ENCODE measurements around the gene SLC44A4. TPM values are rescaled to one million over a fixed set of nuclear protein-coding genes. Genes with fewer than 3 reads are reported as not detected.
A peak's percentile ranks its signal among the peaks of the same experiment; 100 is the strongest.

Gene SLC44A4
- total and polyA plus RNA-seq, 9 of the 15 experiments (the other 6 are each of a cell fraction or from before 2014, with no cell fraction given), result 7.9 to 18.6 (median 11.2) TPM

DNA sequence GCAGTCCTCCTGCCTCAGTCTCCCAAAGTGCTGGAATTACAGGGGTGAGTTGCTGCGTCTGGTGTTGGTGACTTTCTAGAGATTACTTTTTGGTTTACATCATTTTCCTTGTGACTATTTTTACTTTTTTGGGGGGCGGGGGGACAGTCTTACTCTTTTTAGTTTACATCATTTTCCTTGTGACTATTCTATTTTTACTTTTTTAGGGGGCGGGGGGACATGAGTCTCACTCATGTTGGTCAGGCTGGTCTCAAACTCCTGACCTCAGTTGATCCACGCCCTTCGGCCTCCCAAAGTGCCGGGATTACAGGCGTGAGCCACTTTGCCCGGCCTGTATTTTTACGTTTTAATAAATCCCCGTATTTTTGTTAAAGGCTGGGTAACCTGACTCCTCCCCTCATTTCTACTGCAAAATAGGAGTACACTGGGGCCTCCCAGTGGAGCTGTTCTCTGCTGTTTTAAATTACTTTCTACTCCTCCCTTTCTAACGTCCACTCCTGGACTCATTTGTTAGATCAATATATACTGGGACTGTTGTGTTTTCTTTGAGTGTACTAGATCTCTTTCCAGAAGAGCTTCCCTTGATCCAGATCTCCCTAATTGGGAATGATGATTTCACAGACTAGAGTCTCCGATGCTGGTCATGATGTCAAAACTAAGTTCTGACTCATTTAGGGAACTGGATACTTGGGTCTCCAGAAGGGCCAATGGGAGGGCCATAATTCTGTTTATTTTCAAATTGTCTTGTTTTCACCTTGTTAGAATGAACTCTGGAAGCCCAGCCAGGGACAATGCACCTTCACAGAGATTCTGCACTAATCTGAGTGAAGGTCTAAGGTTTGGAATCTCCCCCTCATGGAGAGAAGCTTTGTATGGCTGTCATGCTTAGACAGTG, 42.1 kb downstream of the SLC44A4 start (continued):
- TF ChIP-seq KAT7 (CRISPR knock-in tag; IDR thresholded peaks at IDR 0.05; ENCODE audit: borderline replicate concordance) (no peak), KDM5B (IDR thresholded peaks at IDR 0.05; ENCODE audit: insufficient replicate concordance, low read depth, low read length) (peak; percentile 56), ARNT (IDR thresholded peaks at IDR 0.05) (peak in 1 of 2 experiments; percentile 82; a peak in 2 of 4 replicates), ELF2 (CRISPR knock-in tag; IDR thresholded peaks at IDR 0.05) (0 out of 2 replicates have a peak, but pooled peaks have one; percentile 42), POLR2H (tag; IDR thresholded peaks at IDR 0.05; ENCODE audit: low read depth) (no peak), SAP30 (IDR thresholded peaks at IDR 0.05; ENCODE audit: borderline replicate concordance, insufficient read depth, low read depth, low read length, poor library complexity, severe bottlenecking) (peak; percentile 54), ETV5 (CRISPR knock-in tag; IDR thresholded peaks at IDR 0.05; ENCODE audit: low read depth) (0 out of 2 replicates have a peak, but pooled peaks have one; percentile 6), FOXM1 (IDR thresholded peaks at IDR 0.05; ENCODE audit: low read depth) (no peak; the same call in 1 of the 2 replicates), FOXM1 (CRISPR knock-in tag; IDR thresholded peaks at IDR 0.05; ENCODE audit: low read depth) (peak; percentile 29; the same call in 1 of the 2 replicates), PTTG1 (tag; IDR thresholded peaks at IDR 0.05; ENCODE audit: low read depth) (no peak), RBM14 (IDR thresholded peaks at IDR 0.05; ENCODE audit: borderline replicate concordance, insufficient read depth, low read depth, low read length) (no peak), MCM3 (IDR thresholded peaks at IDR 0.05) (no peak), SMARCA4 (IDR thresholded peaks at IDR 0.05) (peak; percentile 14; the same call in 1 of the 2 replicates)
- TF ChIP-seq, protein P1, sequence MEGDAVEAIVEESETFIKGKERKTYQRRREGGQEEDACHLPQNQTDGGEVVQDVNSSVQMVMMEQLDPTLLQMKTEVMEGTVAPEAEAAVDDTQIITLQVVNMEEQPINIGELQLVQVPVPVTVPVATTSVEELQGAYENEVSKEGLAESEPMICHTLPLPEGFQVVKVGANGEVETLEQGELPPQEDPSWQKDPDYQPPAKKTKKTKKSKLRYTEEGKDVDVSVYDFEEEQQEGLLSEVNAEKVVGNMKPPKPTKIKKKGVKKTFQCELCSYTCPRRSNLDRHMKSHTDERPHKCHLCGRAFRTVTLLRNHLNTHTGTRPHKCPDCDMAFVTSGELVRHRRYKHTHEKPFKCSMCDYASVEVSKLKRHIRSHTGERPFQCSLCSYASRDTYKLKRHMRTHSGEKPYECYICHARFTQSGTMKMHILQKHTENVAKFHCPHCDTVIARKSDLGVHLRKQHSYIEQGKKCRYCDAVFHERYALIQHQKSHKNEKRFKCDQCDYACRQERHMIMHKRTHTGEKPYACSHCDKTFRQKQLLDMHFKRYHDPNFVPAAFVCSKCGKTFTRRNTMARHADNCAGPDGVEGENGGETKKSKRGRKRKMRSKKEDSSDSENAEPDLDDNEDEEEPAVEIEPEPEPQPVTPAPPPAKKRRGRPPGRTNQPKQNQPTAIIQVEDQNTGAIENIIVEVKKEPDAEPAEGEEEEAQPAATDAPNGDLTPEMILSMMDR (IDR thresholded peaks at IDR 0.05 in 2 of 3, conservative IDR thresholded peaks at IDR 0.05 in 1 of 3; ENCODE audit: insufficient read depth in 2 of 3, low read depth in 1 of 3, low read length in 3 of 3), result peak; percentile 0 to 40 (median 27); a peak in 3 of 6 replicates
- TF ChIP-seq, protein P2, sequence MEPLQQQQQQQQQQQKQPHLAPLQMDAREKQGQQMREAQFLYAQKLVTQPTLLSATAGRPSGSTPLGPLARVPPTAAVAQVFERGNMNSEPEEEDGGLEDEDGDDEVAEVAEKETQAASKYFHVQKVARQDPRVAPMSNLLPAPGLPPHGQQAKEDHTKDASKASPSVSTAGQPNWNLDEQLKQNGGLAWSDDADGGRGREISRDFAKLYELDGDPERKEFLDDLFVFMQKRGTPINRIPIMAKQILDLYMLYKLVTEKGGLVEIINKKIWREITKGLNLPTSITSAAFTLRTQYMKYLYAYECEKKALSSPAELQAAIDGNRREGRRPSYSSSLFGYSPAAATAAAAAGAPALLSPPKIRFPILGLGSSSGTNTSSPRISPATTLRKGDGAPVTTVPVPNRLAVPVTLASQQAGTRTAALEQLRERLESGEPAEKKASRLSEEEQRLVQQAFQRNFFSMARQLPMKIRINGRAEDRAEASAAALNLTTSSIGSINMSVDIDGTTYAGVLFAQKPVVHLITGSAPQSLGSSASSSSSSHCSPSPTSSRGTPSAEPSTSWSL (CRISPR knock-in tag; IDR thresholded peaks at IDR 0.05; ENCODE audit: borderline replicate concordance), result no peak
- TF ChIP-seq, protein P3, sequence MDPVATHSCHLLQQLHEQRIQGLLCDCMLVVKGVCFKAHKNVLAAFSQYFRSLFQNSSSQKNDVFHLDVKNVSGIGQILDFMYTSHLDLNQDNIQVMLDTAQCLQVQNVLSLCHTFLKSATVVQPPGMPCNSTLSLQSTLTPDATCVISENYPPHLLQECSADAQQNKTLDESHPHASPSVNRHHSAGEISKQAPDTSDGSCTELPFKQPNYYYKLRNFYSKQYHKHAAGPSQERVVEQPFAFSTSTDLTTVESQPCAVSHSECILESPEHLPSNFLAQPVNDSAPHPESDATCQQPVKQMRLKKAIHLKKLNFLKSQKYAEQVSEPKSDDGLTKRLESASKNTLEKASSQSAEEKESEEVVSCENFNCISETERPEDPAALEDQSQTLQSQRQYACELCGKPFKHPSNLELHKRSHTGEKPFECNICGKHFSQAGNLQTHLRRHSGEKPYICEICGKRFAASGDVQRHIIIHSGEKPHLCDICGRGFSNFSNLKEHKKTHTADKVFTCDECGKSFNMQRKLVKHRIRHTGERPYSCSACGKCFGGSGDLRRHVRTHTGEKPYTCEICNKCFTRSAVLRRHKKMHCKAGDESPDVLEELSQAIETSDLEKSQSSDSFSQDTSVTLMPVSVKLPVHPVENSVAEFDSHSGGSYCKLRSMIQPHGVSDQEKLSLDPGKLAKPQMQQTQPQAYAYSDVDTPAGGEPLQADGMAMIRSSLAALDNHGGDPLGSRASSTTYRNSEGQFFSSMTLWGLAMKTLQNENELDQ (CRISPR knock-in tag; IDR thresholded peaks at IDR 0.05; ENCODE audit: borderline replicate concordance), result no peak
- TF ChIP-seq, protein P4, sequence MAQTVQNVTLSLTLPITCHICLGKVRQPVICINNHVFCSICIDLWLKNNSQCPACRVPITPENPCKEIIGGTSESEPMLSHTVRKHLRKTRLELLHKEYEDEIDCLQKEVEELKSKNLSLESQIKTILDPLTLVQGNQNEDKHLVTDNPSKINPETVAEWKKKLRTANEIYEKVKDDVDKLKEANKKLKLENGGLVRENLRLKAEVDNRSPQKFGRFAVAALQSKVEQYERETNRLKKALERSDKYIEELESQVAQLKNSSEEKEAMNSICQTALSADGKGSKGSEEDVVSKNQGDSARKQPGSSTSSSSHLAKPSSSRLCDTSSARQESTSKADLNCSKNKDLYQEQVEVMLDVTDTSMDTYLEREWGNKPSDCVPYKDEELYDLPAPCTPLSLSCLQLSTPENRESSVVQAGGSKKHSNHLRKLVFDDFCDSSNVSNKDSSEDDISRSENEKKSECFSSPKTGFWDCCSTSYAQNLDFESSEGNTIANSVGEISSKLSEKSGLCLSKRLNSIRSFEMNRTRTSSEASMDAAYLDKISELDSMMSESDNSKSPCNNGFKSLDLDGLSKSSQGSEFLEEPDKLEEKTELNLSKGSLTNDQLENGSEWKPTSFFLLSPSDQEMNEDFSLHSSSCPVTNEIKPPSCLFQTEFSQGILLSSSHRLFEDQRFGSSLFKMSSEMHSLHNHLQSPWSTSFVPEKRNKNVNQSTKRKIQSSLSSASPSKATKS (CRISPR knock-in tag; IDR thresholded peaks at IDR 0.05), result no peak
